A673 (cell line): ENCODE results near the gene HOXC5.

Source experiments
- EZH2 ChIP-seq: fragments of 200-600 bp; sonication (generic); IDR thresholded peaks from 2 replicates; pipeline ENCODE4 v1.6.1; 2017; ENCODE audit warnings: borderline replicate concordance, low read depth, mild to moderate bottlenecking, mixed read lengths, antibody characterized with exemption, low read length; ENCODE audit not compliant: poor library complexity, severe bottlenecking
- TF ChIP-seq, protein P1 (sequence below): fragments of 300-800, 200-600 bp; sonication (generic); conservative IDR thresholded peaks from 2 replicates; pipeline ENCODE4 v1.5.1; 2017; ENCODE audit warnings: low read depth, mild to moderate bottlenecking, antibody characterized with exemption, low read length, moderate library complexity, mixed read lengths

DNA sequence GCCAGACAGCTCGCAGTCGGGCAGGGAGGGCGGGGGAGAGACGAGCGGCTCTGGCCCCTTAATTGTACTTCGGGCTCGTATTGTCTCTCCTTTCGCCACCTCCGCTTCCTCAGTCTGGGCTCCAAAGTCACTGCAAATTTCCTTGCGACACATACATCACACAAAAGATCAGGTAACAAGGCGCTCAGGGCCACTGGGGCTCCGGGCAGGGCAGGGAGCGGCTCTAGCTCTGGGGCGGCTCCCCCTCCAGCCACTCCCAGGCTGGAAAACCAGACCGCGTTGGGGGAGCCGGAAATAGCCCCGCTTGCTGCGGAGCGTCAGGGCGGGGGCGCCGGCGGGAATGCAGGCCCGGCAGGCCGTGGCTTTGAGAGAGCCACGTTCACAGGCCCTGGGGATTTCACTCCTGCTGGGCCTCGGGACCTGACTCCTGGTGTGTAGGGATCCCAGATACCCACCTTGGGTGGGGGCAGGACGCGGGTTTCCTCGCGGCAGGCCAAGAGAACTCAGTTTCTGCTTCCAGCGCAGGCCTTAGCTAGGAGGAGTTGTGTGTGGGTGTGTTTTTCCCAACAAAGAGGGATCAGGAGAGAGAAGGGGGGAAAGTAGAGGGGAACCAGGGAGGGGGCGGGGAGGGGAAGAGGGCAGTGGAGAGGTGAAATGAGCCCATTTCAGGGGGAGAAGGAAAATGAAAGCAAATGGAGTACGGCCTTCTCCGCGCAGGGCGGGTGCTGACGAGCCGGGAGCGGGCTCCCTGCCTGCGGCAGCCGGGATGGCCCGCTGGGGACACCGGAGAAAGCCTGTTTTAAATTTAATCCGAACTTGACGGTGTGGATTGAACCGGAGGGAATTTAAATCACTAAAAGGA lies 37.2 kb upstream of the HOXC5 start:
- TF ChIP-seq, protein P1, sequence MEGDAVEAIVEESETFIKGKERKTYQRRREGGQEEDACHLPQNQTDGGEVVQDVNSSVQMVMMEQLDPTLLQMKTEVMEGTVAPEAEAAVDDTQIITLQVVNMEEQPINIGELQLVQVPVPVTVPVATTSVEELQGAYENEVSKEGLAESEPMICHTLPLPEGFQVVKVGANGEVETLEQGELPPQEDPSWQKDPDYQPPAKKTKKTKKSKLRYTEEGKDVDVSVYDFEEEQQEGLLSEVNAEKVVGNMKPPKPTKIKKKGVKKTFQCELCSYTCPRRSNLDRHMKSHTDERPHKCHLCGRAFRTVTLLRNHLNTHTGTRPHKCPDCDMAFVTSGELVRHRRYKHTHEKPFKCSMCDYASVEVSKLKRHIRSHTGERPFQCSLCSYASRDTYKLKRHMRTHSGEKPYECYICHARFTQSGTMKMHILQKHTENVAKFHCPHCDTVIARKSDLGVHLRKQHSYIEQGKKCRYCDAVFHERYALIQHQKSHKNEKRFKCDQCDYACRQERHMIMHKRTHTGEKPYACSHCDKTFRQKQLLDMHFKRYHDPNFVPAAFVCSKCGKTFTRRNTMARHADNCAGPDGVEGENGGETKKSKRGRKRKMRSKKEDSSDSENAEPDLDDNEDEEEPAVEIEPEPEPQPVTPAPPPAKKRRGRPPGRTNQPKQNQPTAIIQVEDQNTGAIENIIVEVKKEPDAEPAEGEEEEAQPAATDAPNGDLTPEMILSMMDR = no peak
- no peak for TF ChIP-seq EZH2
